Tibial artery (tissue), 4 donors: ENCODE data around the gene SENP1.

Source experiments
- DNase-seq, 2 donors: peaks; one replicate each; pipeline ENCODE4 v3.0.0-alpha.2; 2019
- H3K27ac ChIP-seq, 2 donors: fragments of 200-600 bp; sonication (generic) in 1 of 2; 1 replicate in 1 of 2; 2 replicates in 1 of 2; pipeline ENCODE4 v1.5.1; 2018 to 2019; ENCODE audit warnings: mild to moderate bottlenecking in 1 of 2
- H3K27me3 ChIP-seq, 2 donors: fragments of 200-600 bp; sonication (generic) in 1 of 2; one replicate each; pipeline versions ENCODE4 v1.5.1 to v1.6.0; 2016 to 2019
- H3K36me3 ChIP-seq, 3 donors: fragments of 200-600 bp; sonication (generic) in 2 of 3; one replicate each; pipeline ENCODE4 v1.5.1; 2016 to 2019; ENCODE audit warnings: mild to moderate bottlenecking in 2 of 3
- H3K4me1 ChIP-seq, 4 donors: fragments of 200-600 bp; sonication (generic) in 2 of 4; 1 replicate in 3 of 4; 2 replicates in 1 of 4; pipeline ENCODE4 v1.5.1; 2016 to 2019
- H3K4me3 ChIP-seq, 2 donors: fragments of 200-600 bp; sonication (generic) in 1 of 2; 1 replicate in 1 of 2; 2 replicates in 1 of 2; pipeline ENCODE4 v1.5.1; 2018 to 2019; ENCODE audit warnings: mild to moderate bottlenecking in 2 of 2
- H3K9me3 ChIP-seq, 3 donors: fragments of 200-600 bp; sonication (generic) in 1 of 3; one replicate each; pipeline ENCODE4 v1.5.1; 2016 to 2019
- CTCF ChIP-seq, 2 experiments: fragments of 200-600 bp in 1 of 2; fragments of 450-650 bp in 1 of 2; IDR thresholded peaks; one replicate each; pipeline ENCODE4 v1.5.1; 2017 to 2019; ENCODE audit warnings: antibody characterized with exemption in 2 of 2, mild to moderate bottlenecking in 1 of 2, moderate library complexity in 1 of 2
- intact Hi-C: fragments of 100-400 bp; cut with DNase I; formaldehyde crosslinking; loops from one replicate; pipeline ENCODE4 v1.15.0; 2023; ENCODE audit warnings: low total_unique reads

The SENP1 gene

GRCh38 chr12:48135027-48135426, 29.1 kb upstream of the SENP1 start:
- Histone ChIP-seq H3K27ac (no peak overlapping the region), H3K4me1 (no peaks in the 10 kb centered on the region), H3K27me3 (no peaks in the 10 kb centered on the region), H3K4me3 (no peak overlapping the region), H3K9me3 (no peaks in the 10 kb centered on the region), H3K36me3 (peaks cover 64 to 100% (median 78%) of the 10 kb centered on the region in 3 donors)
- no peak for TF ChIP-seq CTCF (IDR thresholded peaks at IDR 0.05)
- DNase-seq, result no peak
- intact Hi-C loops, result no loop called here

- no peak overlapping the region for H3K27ac ChIP-seq
- no peak for TF ChIP-seq CTCF (IDR thresholded peaks at IDR 0.05)
- peaks cover 57 to 95% (median 65%) of the 10 kb centered on the region in 3 donors for H3K36me3 ChIP-seq
- H3K4me1 ChIP-seq, result no peaks in the 10 kb centered on the region
- no peak overlapping the region for H3K4me3 ChIP-seq
- DNase-seq, result no peak
- H3K9me3 ChIP-seq, result no peaks in the 10 kb centered on the region
- intact Hi-C loops, result no loop called here
- no peaks in the 10 kb centered on the region for H3K27me3 ChIP-seq
Measured at GRCh38 chr12:48132826-48133225, 26.9 kb upstream of the SENP1 start.

- intact Hi-C loops, result no loop called here
- Histone ChIP-seq H3K4me1 (no peaks in the 10 kb centered on the region), H3K4me3 (no peak overlapping the region), H3K36me3 (peaks cover 52 to 95% (median 61%) of the 10 kb centered on the region in 3 donors), H3K27ac (no peak overlapping the region), H3K27me3 (no peaks in the 10 kb centered on the region), H3K9me3 (no peaks in the 10 kb centered on the region)
- DNase-seq, result no peak
- no peak for TF ChIP-seq CTCF (IDR thresholded peaks at IDR 0.05)
Measured at GRCh38 chr12:48131517-48131916, 25.6 kb upstream of the SENP1 start.

GRCh38 chr12:48129376-48129775, 23.5 kb upstream of the SENP1 start:
- no peak overlapping the region for H3K4me3 ChIP-seq
- no peaks in the 10 kb centered on the region for H3K9me3 ChIP-seq
- DNase-seq, result no peak
- no peak overlapping the region for H3K27ac ChIP-seq
- peaks cover 41 to 85% (median 60%) of the 10 kb centered on the region in 3 donors for H3K36me3 ChIP-seq
- peaks cover 0 to 6% (median 0%) of the 10 kb centered on the region in 4 donors for H3K4me1 ChIP-seq
- no peaks in the 10 kb centered on the region for H3K27me3 ChIP-seq
- no peak for TF ChIP-seq CTCF (IDR thresholded peaks at IDR 0.05)
- intact Hi-C loops, result no loop called here

GRCh38 chr12:48128800-48129199, 22.9 kb upstream of the SENP1 start:
- no peaks in the 10 kb centered on the region for H3K9me3 ChIP-seq
- DNase-seq, result no peak
- no peak for TF ChIP-seq CTCF (IDR thresholded peaks at IDR 0.05)
- H3K36me3 ChIP-seq, result peaks cover 35 to 85% (median 54%) of the 10 kb centered on the region in 3 donors
- no peaks in the 10 kb centered on the region for H3K27me3 ChIP-seq
- H3K27ac ChIP-seq, result no peak overlapping the region
- intact Hi-C loops, result no loop called here
- peaks cover 0 to 6% (median 0%) of the 10 kb centered on the region in 4 donors for H3K4me1 ChIP-seq
- no peak overlapping the region for H3K4me3 ChIP-seq
